Measurements from ENCODE around the gene COPS8. TPM values are rescaled to one million over a fixed set of nuclear protein-coding genes. Genes with fewer than 3 reads are reported as not detected.

COPS8 gene
- total and polyA plus RNA-seq, 2 of the 8 experiments (the other 6 are each of a cell fraction or from before 2014, with no cell fraction given) = 59.3 to 67.5 TPM

GRCh38 chr2:237058423-237058822, 27.3 kb upstream of the COPS8 start:
- CTCF ChIA-PET (ENCODE audit: partially characterized antibody) = interaction anchor here (0.8 to 5.0 kb wide), 4 partner anchors 546 to 754 kb away, joined by 3 to 43 read pairs (median 18); no protein-coding TSS in a partner anchor
- WGBS, 2 experiments (ENCODE audit: extremely low coverage in 1 of 2, insufficient coverage in 1 of 2, insufficient read length in 1 of 2, insufficient replicate concordance in 2 of 2, low coverage in 1 of 2, low lambda C conversion rate in 2 of 2, missing lambda C conversion rate in 1 of 2) = 71% methylated on average over 11 of the region's 11 CpGs; no CpG with 5 or more reads in 1 of the 2 experiments
- no peak for FAIRE-seq

More at GRCh38 chr2:237058423-237058822, 27.3 kb upstream of the COPS8 start:
- Histone ChIP-seq H4K5ac (ENCODE audit: insufficient read length, low read depth, low read length) (no peak overlapping the region), H2AK5ac (ENCODE audit: low read depth, low read length) (no peak overlapping the region), H3K36me3 (ENCODE audit: control insufficient read depth in 2 of 4, insufficient read depth in 4 of 4, low read length in 3 of 4) (no peaks in the 10 kb centered on the region), H3K18ac (ENCODE audit: extremely low read depth, low read length) (no peak overlapping the region), H2BK20ac (ENCODE audit: low read length) (no peak overlapping the region), H4K20me1 (replicated peaks in 1 of 2; ENCODE audit: control insufficient read depth in 1 of 2, insufficient read depth in 2 of 2, low read length in 2 of 2) (no peaks in the 10 kb centered on the region), H3K23me2 (ENCODE audit: low read depth, low read length) (no peaks in the 10 kb centered on the region), H2BK15ac (ENCODE audit: low read length) (no peak overlapping the region), H4K91ac (replicated peaks; ENCODE audit: insufficient read length, low read length) (no peak overlapping the region), H3K14ac (ENCODE audit: insufficient read length) (no peak overlapping the region), H3K9ac (replicated peaks in 1 of 4; ENCODE audit: extremely low read depth in 1 of 4, low read depth in 3 of 4, low read length in 3 of 4) (no peak overlapping the region), H2AFZ (ENCODE audit: low read length) (no peak overlapping the region), H3K79me2 (ENCODE audit: control insufficient read depth in 1 of 2, insufficient read depth in 2 of 2, low read length in 2 of 2) (no peaks in the 10 kb centered on the region), H3K4me1 (replicated peaks in 1 of 4; ENCODE audit: control insufficient read depth in 3 of 4, insufficient read depth in 4 of 4, low read length in 3 of 4) (peaks cover 0 to 2% (median under 1%) of the 10 kb centered on the region in 4 experiments; a peak in 1 of 7 replicates), H3K23ac (ENCODE audit: insufficient read length) (no peak overlapping the region), H3K27me3 (replicated peaks in 1 of 4; ENCODE audit: control insufficient read depth in 3 of 4, extremely low read depth in 1 of 4, insufficient read depth in 3 of 4, low read length in 3 of 4) (no peaks in the 10 kb centered on the region), H3K4ac (replicated peaks; ENCODE audit: insufficient read length, low read depth, low read length) (peak overlapping the region; percentile 5), H2BK120ac (replicated peaks; ENCODE audit: low read depth, low read length) (no peak overlapping the region), H4K8ac (ENCODE audit: extremely low read depth, insufficient read depth, low read length) (no peak overlapping the region), H3K56ac (replicated peaks; ENCODE audit: insufficient read length, low read depth, low read length) (no peak overlapping the region), H3K9me3 (ENCODE audit: insufficient read depth in 2 of 2, low read depth in 1 of 2, low read length in 1 of 2) (no peaks in the 10 kb centered on the region), H2BK12ac (ENCODE audit: low read depth, low read length) (no peak overlapping the region), H3K27ac (ENCODE audit: low read depth, low read length) (no peak overlapping the region), H3K4me2 (ENCODE audit: insufficient read depth in 1 of 2, low read depth in 2 of 2, low read length in 2 of 2) (no peak overlapping the region), H2BK5ac (ENCODE audit: low read depth, low read length) (no peak overlapping the region), H3K79me1 (ENCODE audit: low read depth, low read length) (no peaks in the 10 kb centered on the region), H3K4me3 (ENCODE audit: extremely low read depth in 1 of 4, insufficient read depth in 2 of 4, low read depth in 3 of 4, low read length in 4 of 4) (no peak overlapping the region)
- TF ChIP-seq NRF1 (IDR thresholded peaks at IDR 0.05; ENCODE audit: low read depth, low read length) (no peak), TEAD4 (IDR thresholded peaks at IDR 0.05; ENCODE audit: low read depth, low read length) (0 out of 2 replicates have a peak, but pooled peaks have one; percentile 23), CBX5 (IDR thresholded peaks at IDR 0.05; ENCODE audit: low read depth, low read length) (no peak)
- POLR2A ChIA-PET (ENCODE audit: partially characterized antibody) = no interaction called here
- DNase-seq (ENCODE audit: low read depth in 1 of 2, low spot score in 2 of 2) = no peak

Data from H1 (cell line).